Hepatocyte (in vitro differentiated cells): ENCODE measurements around the gene RHOT2. TPM values are rescaled to one million over a fixed set of nuclear protein-coding genes. Genes with fewer than 3 reads are reported as not detected.
A peak's percentile ranks its signal among the peaks of the same experiment; 100 is the strongest.

ENCODE experiments used
- DNase-seq: peaks from one replicate; pipeline ENCODE4 v3.0.0-alpha.2; 2016; ENCODE audit warnings: low spot score
- H2AFZ ChIP-seq: fragments of 200-600 bp; sonication (generic); 2 replicates; pipeline ENCODE4 v1.6.0; 2016; ENCODE audit warnings: antibody characterized with exemption, mild to moderate bottlenecking
- H3K27ac ChIP-seq: fragments of 200-600 bp; sonication (generic); 2 replicates; pipeline ENCODE4 v1.5.1; 2016; ENCODE audit warnings: mild to moderate bottlenecking
- H3K27me3 ChIP-seq: fragments of 200-600 bp; sonication (generic); 2 replicates; pipeline ENCODE4 v1.6.1; 2016
- H3K36me3 ChIP-seq: fragments of 200-600 bp; sonication (generic); replicated peaks from 2 replicates; pipeline ENCODE4 v1.5.1; 2016; ENCODE audit warnings: low read depth; ENCODE audit not compliant: insufficient read depth
- H3K4me1 ChIP-seq: fragments of 200-600 bp; sonication (generic); 2 replicates; pipeline ENCODE4 v1.5.1; 2016; ENCODE audit warnings: mild to moderate bottlenecking, moderate library complexity; ENCODE audit not compliant: insufficient read depth
- H3K4me2 ChIP-seq: fragments of 200-600 bp; sonication (generic); 2 replicates; pipeline ENCODE4 v1.6.0; 2016
- H3K4me3 ChIP-seq: fragments of 200-600 bp; sonication (generic); 2 replicates; pipeline ENCODE4 v1.5.1; 2016; ENCODE audit warnings: mild to moderate bottlenecking
- H3K79me2 ChIP-seq: fragments of 200-600 bp; sonication (generic); 2 replicates; pipeline ENCODE4 v1.6.0; 2017; ENCODE audit warnings: mild to moderate bottlenecking
- H3K9me2 ChIP-seq: fragments of 200-600 bp; sonication (generic); replicated peaks from 2 replicates; pipeline ENCODE4 v1.6.0; 2017; ENCODE audit warnings: mild to moderate bottlenecking; ENCODE audit not compliant: insufficient read depth
- H3K9me3 ChIP-seq: fragments of 200-600 bp; sonication (generic); 2 replicates; pipeline ENCODE4 v1.5.1; 2016; ENCODE audit warnings: low read depth, mild to moderate bottlenecking
- H4K20me1 ChIP-seq: fragments of 200-600 bp; sonication (generic); 2 replicates; pipeline ENCODE4 v1.6.0; 2016; ENCODE audit warnings: mild to moderate bottlenecking; ENCODE audit not compliant: insufficient read depth, poor library complexity, severe bottlenecking
- EZH2 ChIP-seq: fragments of 200-600 bp; sonication (generic); IDR thresholded peaks from 2 replicates; pipeline ENCODE4 v1.6.1; 2016; ENCODE audit warnings: antibody characterized with exemption, mild to moderate bottlenecking, borderline replicate concordance
- EZH2phosphoT487 ChIP-seq: fragments of 200-600 bp; sonication (generic); IDR thresholded peaks from one replicate; pipeline ENCODE4 v1.6.1; 2018; ENCODE audit warnings: antibody characterized with exemption, mild to moderate bottlenecking, low read depth, moderate library complexity; ENCODE audit not compliant: unreplicated experiment, severe bottlenecking
- WGBS: methylation state at CpG from one replicate; pipeline ENCODE4 v1.1.6; 2016; ENCODE audit warnings: low lambda C conversion rate; ENCODE audit errors: missing lambda C conversion rate; 5-methylcytosine and 5-hydroxymethylcytosine counted together
- polyA plus RNA-seq: library from polyadenylated mRNA; unstranded; fragments of >200 nt; fragmentation: Nextera tagmentation; extraction: Ambion mirVana; gene quantifications from 2 replicates; pipeline ENCODE4 v1.2.1, GENCODE V29; 2016
- total RNA-seq: library from RNA; depleted of rRNA; stranded (reverse); fragments of >200 nt; gene quantifications from 2 replicates; pipeline ENCODE4 v1.2.3, GENCODE V29; 2014
- TF ChIP-seq, protein P1 (sequence below): fragments of 200-600 bp; sonication (generic); IDR thresholded peaks from 2 replicates; pipeline ENCODE4 v1.5.1; 2016; ENCODE audit warnings: antibody characterized with exemption, mild to moderate bottlenecking; ENCODE audit not compliant: poor library complexity

RHOT2 gene
- total and polyA plus RNA-seq, 2 experiments from 2014 or later = 63.2 to 158 TPM

DNA sequence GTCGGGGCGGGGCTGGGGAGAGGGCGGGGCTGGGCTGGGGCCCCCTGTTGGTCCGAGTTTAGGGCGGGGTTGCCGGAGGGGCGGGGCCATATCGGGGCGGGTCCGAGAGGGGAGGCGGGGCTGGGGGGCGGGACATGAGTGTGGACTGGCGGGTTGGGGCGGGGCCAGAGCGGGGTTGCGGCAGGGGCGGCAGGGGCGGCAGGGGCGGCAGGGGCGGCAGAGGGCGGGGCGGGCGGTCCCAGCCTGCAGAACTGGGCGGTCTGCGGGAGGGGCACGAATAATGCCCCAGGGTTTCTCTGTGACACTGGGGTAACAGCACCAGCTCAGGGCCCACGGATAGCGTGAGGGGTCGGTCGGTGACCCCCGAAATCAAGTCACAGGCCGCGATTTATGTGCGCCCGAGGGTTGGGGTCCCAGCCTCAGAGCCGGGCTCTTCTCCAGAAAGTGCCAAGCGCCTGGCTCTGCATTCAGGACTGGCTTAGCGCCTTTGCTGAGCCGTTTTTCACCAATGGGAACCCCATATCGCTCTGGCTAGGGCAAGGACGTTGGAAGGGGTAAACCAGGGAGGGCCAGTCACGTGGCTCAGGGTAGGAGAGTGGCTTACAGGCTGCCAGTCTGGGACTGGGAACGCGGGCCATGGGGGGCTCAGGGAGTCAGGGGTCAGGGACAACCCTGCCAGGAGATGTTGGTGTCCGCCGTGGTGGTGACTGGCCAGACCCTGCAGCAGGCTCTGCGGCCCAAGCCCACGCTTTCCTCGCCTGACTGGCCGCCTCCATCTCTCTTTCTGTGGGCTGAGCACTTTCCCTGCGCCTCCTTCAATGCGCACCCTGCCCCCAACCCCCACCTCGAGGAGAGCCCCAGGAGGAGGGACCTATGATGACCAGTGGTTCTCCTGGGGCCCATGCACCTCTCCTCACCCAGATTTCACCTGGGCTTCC, 30.6 kb upstream of the RHOT2 start:
- DNase-seq = peak; percentile 97
- no peaks in the 10 kb centered on the region for H4K20me1 ChIP-seq
- H3K9me2 ChIP-seq = no peaks in the 10 kb centered on the region
- no peaks in the 10 kb centered on the region for H3K27me3 ChIP-seq
- TF ChIP-seq, protein P1, sequence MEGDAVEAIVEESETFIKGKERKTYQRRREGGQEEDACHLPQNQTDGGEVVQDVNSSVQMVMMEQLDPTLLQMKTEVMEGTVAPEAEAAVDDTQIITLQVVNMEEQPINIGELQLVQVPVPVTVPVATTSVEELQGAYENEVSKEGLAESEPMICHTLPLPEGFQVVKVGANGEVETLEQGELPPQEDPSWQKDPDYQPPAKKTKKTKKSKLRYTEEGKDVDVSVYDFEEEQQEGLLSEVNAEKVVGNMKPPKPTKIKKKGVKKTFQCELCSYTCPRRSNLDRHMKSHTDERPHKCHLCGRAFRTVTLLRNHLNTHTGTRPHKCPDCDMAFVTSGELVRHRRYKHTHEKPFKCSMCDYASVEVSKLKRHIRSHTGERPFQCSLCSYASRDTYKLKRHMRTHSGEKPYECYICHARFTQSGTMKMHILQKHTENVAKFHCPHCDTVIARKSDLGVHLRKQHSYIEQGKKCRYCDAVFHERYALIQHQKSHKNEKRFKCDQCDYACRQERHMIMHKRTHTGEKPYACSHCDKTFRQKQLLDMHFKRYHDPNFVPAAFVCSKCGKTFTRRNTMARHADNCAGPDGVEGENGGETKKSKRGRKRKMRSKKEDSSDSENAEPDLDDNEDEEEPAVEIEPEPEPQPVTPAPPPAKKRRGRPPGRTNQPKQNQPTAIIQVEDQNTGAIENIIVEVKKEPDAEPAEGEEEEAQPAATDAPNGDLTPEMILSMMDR = no peak
- TF ChIP-seq EZH2phosphoT487 (no peak), EZH2 (no peak)
- H2AFZ ChIP-seq = peak overlapping the region; percentile 67
- no peaks in the 10 kb centered on the region for H3K9me3 ChIP-seq
- H3K79me2 ChIP-seq = peaks cover 12% of the 10 kb centered on the region
- H3K36me3 ChIP-seq = no peaks in the 10 kb centered on the region
- H3K4me3 ChIP-seq = peak overlapping the region; percentile 96
- peaks cover 17% of the 10 kb centered on the region for H3K4me1 ChIP-seq
- peak overlapping the region; percentile 99 for H3K27ac ChIP-seq
- 26% methylated on average over 40 of the region's 53 CpGs for WGBS
- H3K4me2 ChIP-seq = peak overlapping the region; percentile 98

DNA sequence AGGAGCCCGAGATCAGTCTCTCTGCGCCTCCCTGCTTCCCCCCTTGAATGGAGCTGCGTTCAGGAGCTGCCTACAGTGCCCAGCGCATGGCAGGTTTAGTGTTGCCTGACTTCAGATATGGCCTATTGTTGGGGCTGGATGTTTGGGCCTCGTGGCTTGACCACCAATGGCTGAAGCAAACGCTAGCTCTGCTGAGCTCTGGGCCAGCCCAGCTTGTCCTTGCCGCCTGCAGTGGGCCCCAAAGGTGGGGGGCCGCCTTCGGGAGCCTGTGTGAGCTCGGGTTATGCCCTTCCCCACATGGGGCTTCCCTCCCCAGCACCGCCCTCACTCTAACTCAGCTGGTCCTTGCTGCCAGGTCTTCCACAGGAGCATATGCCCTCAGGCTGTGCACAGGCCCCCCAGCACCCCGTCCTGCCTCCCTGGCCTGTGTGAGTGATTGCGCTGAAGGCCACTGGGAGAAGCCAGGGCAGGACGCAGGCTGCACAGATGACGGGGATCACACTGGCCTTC, 29.8 kb upstream of the RHOT2 start:
- H4K20me1 ChIP-seq = no peaks in the 10 kb centered on the region
- 89% methylated on average over 15 of the region's 15 CpGs for WGBS
- H3K79me2 ChIP-seq = peaks cover 20% of the 10 kb centered on the region
- H3K4me1 ChIP-seq = peaks cover 24% of the 10 kb centered on the region
- peak overlapping the region; percentile 98 for H3K4me2 ChIP-seq
- H3K36me3 ChIP-seq = no peaks in the 10 kb centered on the region
- TF ChIP-seq, protein P1 = no peak
- TF ChIP-seq EZH2phosphoT487 (no peak), EZH2 (no peak)
- H2AFZ ChIP-seq = no peak overlapping the region
- H3K27ac ChIP-seq = no peak overlapping the region
- H3K9me2 ChIP-seq = no peaks in the 10 kb centered on the region
- no peak for DNase-seq
- no peaks in the 10 kb centered on the region for H3K9me3 ChIP-seq
- no peak overlapping the region for H3K4me3 ChIP-seq
- no peaks in the 10 kb centered on the region for H3K27me3 ChIP-seq

DNA sequence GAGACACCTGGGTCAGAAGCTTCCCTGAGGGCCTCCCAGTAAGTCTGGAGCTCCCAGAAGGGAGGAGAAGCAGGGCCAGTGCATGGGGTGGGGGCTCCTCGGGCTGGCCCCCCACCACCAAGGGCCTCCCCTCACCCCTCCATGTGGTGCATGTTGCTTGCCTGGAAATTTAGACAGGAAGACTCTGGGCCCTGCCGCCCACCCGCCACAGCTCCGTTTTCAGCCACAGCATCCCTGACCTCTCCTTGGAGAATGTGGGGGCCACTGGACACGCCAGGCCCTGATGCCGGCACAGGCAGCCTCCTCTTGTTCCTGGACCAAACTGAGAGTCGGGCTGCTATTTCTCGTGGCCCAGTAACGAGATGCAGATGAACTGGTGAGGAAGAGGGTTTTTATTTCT, 29.1 kb upstream of the RHOT2 start:
- H3K4me1 ChIP-seq = peaks cover 28% of the 10 kb centered on the region

More for the DNA sequence above, 29.1 kb upstream of the RHOT2 start:
- Histone ChIP-seq H3K36me3 (no peaks in the 10 kb centered on the region), H3K27me3 (no peaks in the 10 kb centered on the region), H3K27ac (no peak overlapping the region), H3K9me2 (no peaks in the 10 kb centered on the region), H3K79me2 (peaks cover 27% of the 10 kb centered on the region), H3K4me3 (no peak overlapping the region), H3K4me2 (no peak overlapping the region), H3K9me3 (no peaks in the 10 kb centered on the region), H4K20me1 (no peaks in the 10 kb centered on the region), H2AFZ (no peak overlapping the region)
- WGBS = 71% methylated on average over 9 of the region's 9 CpGs
- DNase-seq = no peak
- TF ChIP-seq EZH2phosphoT487 (no peak), EZH2 (no peak)
- TF ChIP-seq, protein P1 = no peak
